Astrocyte (in vitro differentiated cells and primary cell): ENCODE results near the gene RASGRF2.

Experiments
- EZH2 ChIP-seq: IDR thresholded peaks from 2 replicates; pipeline ENCODE4 v1.6.1; 2012; ENCODE audit warnings: mild to moderate bottlenecking, low read length, inconsistent platforms; ENCODE audit not compliant: insufficient read depth
- TF ChIP-seq, protein P1 (sequence below): IDR thresholded peaks from 2 replicates; pipeline ENCODE4 v1.5.1; 2011; ENCODE audit warnings: low read depth, mild to moderate bottlenecking, inconsistent platforms, low read length, moderate library complexity; ENCODE audit not compliant: insufficient read depth

DNA sequence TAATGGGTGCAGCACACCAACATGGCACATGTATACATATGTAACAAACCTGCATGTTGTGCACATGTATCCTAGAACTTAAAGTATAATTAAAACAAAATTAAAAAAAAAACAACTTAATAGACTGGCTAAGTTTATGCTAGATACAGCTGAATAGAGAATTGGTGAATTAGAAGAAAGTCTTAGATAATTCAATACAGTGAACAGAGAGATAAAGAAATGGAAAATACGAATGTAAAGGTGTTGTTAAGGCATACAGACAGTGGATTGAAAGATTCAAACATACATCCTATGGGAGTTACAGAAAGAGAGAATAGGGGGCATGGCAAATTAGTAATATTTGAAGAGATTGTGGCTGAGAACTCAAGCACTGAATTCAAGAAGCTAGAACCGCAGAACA is 75.4 kb downstream of the RASGRF2 start:
- TF ChIP-seq, protein P1, sequence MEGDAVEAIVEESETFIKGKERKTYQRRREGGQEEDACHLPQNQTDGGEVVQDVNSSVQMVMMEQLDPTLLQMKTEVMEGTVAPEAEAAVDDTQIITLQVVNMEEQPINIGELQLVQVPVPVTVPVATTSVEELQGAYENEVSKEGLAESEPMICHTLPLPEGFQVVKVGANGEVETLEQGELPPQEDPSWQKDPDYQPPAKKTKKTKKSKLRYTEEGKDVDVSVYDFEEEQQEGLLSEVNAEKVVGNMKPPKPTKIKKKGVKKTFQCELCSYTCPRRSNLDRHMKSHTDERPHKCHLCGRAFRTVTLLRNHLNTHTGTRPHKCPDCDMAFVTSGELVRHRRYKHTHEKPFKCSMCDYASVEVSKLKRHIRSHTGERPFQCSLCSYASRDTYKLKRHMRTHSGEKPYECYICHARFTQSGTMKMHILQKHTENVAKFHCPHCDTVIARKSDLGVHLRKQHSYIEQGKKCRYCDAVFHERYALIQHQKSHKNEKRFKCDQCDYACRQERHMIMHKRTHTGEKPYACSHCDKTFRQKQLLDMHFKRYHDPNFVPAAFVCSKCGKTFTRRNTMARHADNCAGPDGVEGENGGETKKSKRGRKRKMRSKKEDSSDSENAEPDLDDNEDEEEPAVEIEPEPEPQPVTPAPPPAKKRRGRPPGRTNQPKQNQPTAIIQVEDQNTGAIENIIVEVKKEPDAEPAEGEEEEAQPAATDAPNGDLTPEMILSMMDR: no peak
- TF ChIP-seq EZH2: no peak
